ENCODE results near the gene NEU4. TPM values are rescaled to one million over a fixed set of nuclear protein-coding genes. Genes with fewer than 3 reads are reported as not detected.

The NEU4 gene
- total RNA-seq, 1 donor from 2014 or later, result 0.09 TPM

DNA sequence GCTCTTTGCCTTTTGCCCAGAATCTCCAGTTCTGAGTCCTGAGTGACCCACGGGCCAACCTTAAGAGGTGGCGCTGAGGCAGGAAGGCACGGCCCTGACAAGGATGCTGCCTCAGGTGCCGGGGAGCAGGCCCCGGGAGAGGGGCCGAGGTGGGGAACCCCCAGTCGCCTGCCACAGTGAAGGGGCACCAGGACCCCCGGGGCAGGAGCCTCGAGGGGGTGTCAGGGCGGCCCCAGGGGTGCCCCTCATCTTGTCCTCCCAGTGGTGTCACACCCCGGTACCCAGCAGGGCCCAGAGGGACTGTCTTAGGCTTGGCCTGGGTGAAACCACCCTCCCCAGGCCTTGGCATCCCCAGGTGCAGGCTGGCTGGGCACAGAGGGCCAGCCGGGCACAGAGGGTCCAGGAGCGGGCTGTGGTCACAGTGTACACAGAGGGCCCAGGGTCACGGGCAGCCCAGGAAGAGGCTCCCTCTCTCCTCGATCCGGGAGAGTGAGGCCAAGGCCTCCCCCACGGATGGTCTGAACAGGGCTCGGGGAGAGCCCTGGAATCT, 48.7 kb downstream of the NEU4 start:
- no peak for DNase-seq (ENCODE audit: low read depth)
- no peak overlapping the region for H3K27ac Mint-ChIP-seq (ENCODE audit: unreplicated experiment)
- Histone ChIP-seq H3K27me3 (ENCODE audit: insufficient read depth, low read length) (peaks cover 4% of the 10 kb centered on the region), H3K9ac (ENCODE audit: low read length) (no peak overlapping the region), H3K4me1 (ENCODE audit: insufficient read depth, low read length) (peaks cover 9% of the 10 kb centered on the region), H4K20me1 (ENCODE audit: insufficient read depth, low read length) (no peaks in the 10 kb centered on the region), H3K9me3 (ENCODE audit: insufficient read depth, low read depth, low read length) (no peaks in the 10 kb centered on the region), H3K79me2 (ENCODE audit: insufficient read depth, low read length) (no peaks in the 10 kb centered on the region), H3K4me3 (ENCODE audit: insufficient read depth, low read depth, low read length) (no peak overlapping the region), H3K27ac (ENCODE audit: low read depth, low read length) (no peak overlapping the region), H3K4me2 (ENCODE audit: low read length) (no peak overlapping the region), H2AFZ (ENCODE audit: low read depth, low read length) (no peak overlapping the region), H3K36me3 (ENCODE audit: insufficient read depth, low read length) (no peaks in the 10 kb centered on the region)
- H3K4me3 Mint-ChIP-seq (ENCODE audit: unreplicated experiment), result no peak overlapping the region
- no peaks in the 10 kb centered on the region for H3K36me3 Mint-ChIP-seq (ENCODE audit: low read depth, unreplicated experiment)
- H3K27me3 Mint-ChIP-seq (ENCODE audit: low read depth, unreplicated experiment), result peaks cover 14% of the 10 kb centered on the region
- no peaks in the 10 kb centered on the region for H3K9me3 Mint-ChIP-seq (ENCODE audit: unreplicated experiment)
- no peak for FAIRE-seq
- TF ChIP-seq, protein P1, sequence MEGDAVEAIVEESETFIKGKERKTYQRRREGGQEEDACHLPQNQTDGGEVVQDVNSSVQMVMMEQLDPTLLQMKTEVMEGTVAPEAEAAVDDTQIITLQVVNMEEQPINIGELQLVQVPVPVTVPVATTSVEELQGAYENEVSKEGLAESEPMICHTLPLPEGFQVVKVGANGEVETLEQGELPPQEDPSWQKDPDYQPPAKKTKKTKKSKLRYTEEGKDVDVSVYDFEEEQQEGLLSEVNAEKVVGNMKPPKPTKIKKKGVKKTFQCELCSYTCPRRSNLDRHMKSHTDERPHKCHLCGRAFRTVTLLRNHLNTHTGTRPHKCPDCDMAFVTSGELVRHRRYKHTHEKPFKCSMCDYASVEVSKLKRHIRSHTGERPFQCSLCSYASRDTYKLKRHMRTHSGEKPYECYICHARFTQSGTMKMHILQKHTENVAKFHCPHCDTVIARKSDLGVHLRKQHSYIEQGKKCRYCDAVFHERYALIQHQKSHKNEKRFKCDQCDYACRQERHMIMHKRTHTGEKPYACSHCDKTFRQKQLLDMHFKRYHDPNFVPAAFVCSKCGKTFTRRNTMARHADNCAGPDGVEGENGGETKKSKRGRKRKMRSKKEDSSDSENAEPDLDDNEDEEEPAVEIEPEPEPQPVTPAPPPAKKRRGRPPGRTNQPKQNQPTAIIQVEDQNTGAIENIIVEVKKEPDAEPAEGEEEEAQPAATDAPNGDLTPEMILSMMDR (IDR thresholded peaks at IDR 0.05; ENCODE audit: insufficient read depth, low read depth, low read length), result no peak
- TF ChIP-seq EZH2 (IDR thresholded peaks at IDR 0.05; ENCODE audit: insufficient read depth, low read length), result no peak
- no peaks in the 10 kb centered on the region for H3K4me1 Mint-ChIP-seq (ENCODE audit: low read depth, unreplicated experiment)

DNA sequence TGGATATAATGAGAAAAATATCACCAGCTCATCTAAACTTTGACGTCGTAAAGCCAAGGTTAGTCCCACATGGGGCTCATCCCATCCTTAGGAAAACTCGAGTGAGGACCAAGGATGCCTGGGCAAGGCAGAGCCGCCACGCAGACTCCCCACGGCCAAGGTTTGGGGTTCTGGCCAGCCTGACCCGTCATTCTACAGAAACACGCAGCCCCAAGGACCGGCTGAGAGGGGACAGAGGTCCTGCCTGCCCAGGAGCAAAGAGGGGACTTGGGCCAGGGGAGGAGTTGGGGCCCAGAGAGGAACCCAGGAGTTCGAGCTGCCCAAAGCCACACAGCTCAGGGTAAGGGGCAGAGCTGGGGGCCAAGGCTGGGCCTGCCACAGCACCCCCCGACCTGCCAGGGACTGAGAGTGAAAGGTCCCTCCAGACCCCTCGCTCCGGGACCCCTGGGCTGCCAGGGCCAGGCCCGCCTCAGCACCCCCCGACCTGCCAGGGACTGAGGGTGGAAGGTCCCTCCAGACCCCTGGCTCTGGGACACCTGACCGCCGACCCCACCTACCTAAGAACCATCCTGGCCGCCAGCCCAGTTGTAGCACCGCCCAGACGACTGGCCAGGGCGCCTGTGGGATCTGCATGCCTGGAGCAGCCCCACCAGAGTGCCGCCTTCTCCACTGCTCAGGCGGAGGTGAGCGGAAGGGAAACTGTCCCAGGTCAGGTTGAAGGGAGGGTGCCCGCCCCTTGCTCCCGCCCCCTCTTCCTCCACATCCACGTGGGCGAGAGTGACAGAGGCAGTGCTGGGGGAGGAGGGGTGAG, 49.4 kb downstream of the NEU4 start, which contains the start of gene PDCD1:
TSS of gene PDCD1 (minus strand) at position 689 of the 811 bp plus-strand sequence. CDS start at position 633, 56 bp downstream.
- no peaks in the 10 kb centered on the region for H3K36me3 ChIP-seq (ENCODE audit: insufficient read depth, low read length)
- Mint-ChIP-seq H3K4me3 (ENCODE audit: unreplicated experiment) (no peak within 1 kb of the TSS), H3K9me3 (ENCODE audit: unreplicated experiment) (no peaks in the 10 kb centered on the region), H3K27ac (ENCODE audit: unreplicated experiment) (no peak within 1 kb of the TSS), H3K27me3 (ENCODE audit: low read depth, unreplicated experiment) (peaks cover 14% of the 10 kb centered on the region), H3K4me1 (ENCODE audit: low read depth, unreplicated experiment) (no peaks in the 10 kb centered on the region), H3K36me3 (ENCODE audit: low read depth, unreplicated experiment) (no peaks in the 10 kb centered on the region)
- H3K27ac ChIP-seq (ENCODE audit: low read depth, low read length), result no peak within 1 kb of the TSS
- peaks cover 9% of the 10 kb centered on the region for H3K4me1 ChIP-seq (ENCODE audit: insufficient read depth, low read length)
- H2AFZ ChIP-seq (ENCODE audit: low read depth, low read length), result no peak within 1 kb of the TSS
- peak within 1 kb of the TSS; percentile 41 for H3K4me2 ChIP-seq (ENCODE audit: low read length)
- no peak within 1 kb of the TSS for H3K9ac ChIP-seq (ENCODE audit: low read length)
- DNase-seq (ENCODE audit: low read depth), result no peak
- H3K79me2 ChIP-seq (ENCODE audit: insufficient read depth, low read length), result no peaks in the 10 kb centered on the region
- H3K4me3 ChIP-seq (ENCODE audit: insufficient read depth, low read depth, low read length), result no peak within 1 kb of the TSS
- H3K27me3 ChIP-seq (ENCODE audit: insufficient read depth, low read length), result peaks cover 4% of the 10 kb centered on the region
- no peak for FAIRE-seq
- H3K9me3 ChIP-seq (ENCODE audit: insufficient read depth, low read depth, low read length), result no peaks in the 10 kb centered on the region
- H4K20me1 ChIP-seq (ENCODE audit: insufficient read depth, low read length), result no peaks in the 10 kb centered on the region
- TF ChIP-seq, protein P1 (IDR thresholded peaks at IDR 0.05; ENCODE audit: insufficient read depth, low read depth, low read length), result no peak
- no peak for TF ChIP-seq EZH2 (IDR thresholded peaks at IDR 0.05; ENCODE audit: insufficient read depth, low read length)

DNA sequence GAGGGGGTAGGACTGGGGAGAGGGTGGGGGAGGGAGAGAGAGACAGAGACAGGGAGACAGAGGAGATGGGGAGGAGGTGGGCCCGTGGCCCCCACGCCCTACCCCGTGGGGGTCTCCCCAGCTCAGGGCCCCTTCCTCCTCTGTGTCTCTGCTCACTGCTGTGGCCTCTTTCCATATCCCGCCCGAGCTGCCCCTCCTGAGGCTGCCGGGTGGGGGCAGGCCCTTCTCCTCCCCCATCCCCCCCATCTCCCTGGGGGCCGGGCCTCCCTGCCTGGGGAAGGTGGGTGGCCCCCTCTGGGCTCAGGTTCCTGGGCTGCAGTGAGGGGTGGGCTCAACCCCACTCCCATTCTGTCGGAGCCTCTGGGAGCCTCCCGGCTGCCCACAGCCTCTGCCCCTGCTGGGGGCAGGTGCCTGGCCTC, 50.0 kb downstream of the NEU4 start:
- H3K9me3 Mint-ChIP-seq (ENCODE audit: unreplicated experiment), result no peaks in the 10 kb centered on the region

More for the DNA sequence above, 50.0 kb downstream of the NEU4 start:
- Mint-ChIP-seq H3K27ac (ENCODE audit: unreplicated experiment) (no peak overlapping the region), H3K36me3 (ENCODE audit: low read depth, unreplicated experiment) (no peaks in the 10 kb centered on the region), H3K27me3 (ENCODE audit: low read depth, unreplicated experiment) (peaks cover 14% of the 10 kb centered on the region), H3K4me3 (ENCODE audit: unreplicated experiment) (no peak overlapping the region), H3K4me1 (ENCODE audit: low read depth, unreplicated experiment) (no peaks in the 10 kb centered on the region)
- H3K27ac ChIP-seq (ENCODE audit: low read depth, low read length), result no peak overlapping the region
- DNase-seq (ENCODE audit: low read depth) (no peak), FAIRE-seq (no peak)
- H3K4me1 ChIP-seq (ENCODE audit: insufficient read depth, low read length), result peaks cover 8% of the 10 kb centered on the region
- H3K4me2 ChIP-seq (ENCODE audit: low read length), result no peak overlapping the region
- H4K20me1 ChIP-seq (ENCODE audit: insufficient read depth, low read length), result no peaks in the 10 kb centered on the region
- H2AFZ ChIP-seq (ENCODE audit: low read depth, low read length), result no peak overlapping the region
- no peaks in the 10 kb centered on the region for H3K79me2 ChIP-seq (ENCODE audit: insufficient read depth, low read length)
- H3K9me3 ChIP-seq (ENCODE audit: insufficient read depth, low read depth, low read length), result no peaks in the 10 kb centered on the region
- H3K4me3 ChIP-seq (ENCODE audit: insufficient read depth, low read depth, low read length), result no peak overlapping the region
- no peaks in the 10 kb centered on the region for H3K36me3 ChIP-seq (ENCODE audit: insufficient read depth, low read length)
- H3K27me3 ChIP-seq (ENCODE audit: insufficient read depth, low read length), result peaks cover 4% of the 10 kb centered on the region
- H3K9ac ChIP-seq (ENCODE audit: low read length), result no peak overlapping the region
- TF ChIP-seq EZH2 (IDR thresholded peaks at IDR 0.05; ENCODE audit: insufficient read depth, low read length), result no peak
- TF ChIP-seq, protein P1 (IDR thresholded peaks at IDR 0.05; ENCODE audit: insufficient read depth, low read depth, low read length), result no peak

Data from astrocyte (in vitro differentiated cells and primary cell).